Kidney glomerular epithelial cell (primary cell): Measurements from ENCODE around the gene DEXI.
"Not testable (repeated sequence)": the region's sequence is repeated elsewhere in the genome, so short reads cannot be mapped to it uniquely, and the experiment has no call there.

Experiments
- DNase-seq: peaks from one replicate; lab custom pipeline; 2025; lab: John Stamatoyannopoulos, UW

Gene DEXI

GRCh38 chr16:10926867-10927266 lies 15.4 kb downstream of the DEXI start:
- DNase-seq, result no peak

GRCh38 chr16:10926094-10926493 lies 16.2 kb downstream of the DEXI start:
- no peak for DNase-seq

- DNase-seq, result not testable (repeated sequence)
These were observed 17.0 kb downstream of the DEXI start for GRCh38 chr16:10925285-10925684.

- no peak for DNase-seq
These were observed 18.5 kb downstream of the DEXI start for GRCh38 chr16:10923650-10924214.

- DNase-seq, result no peak
These were observed 19.1 kb downstream of the DEXI start for GRCh38 chr16:10923146-10923649.

GRCh38 chr16:10922328-10923145 lies 19.7 kb downstream of the DEXI start:
- DNase-seq, result no peak

- no peak for DNase-seq
These were observed 20.5 kb downstream of the DEXI start for GRCh38 chr16:10921536-10922327.

GRCh38 chr16:10920726-10921427 lies 21.4 kb downstream of the DEXI start:
- DNase-seq, result no peak

GRCh38 chr16:10919003-10919351 lies 23.3 kb downstream of the DEXI start:
- DNase-seq, result no peak

GRCh38 chr16:10918294-10919002 lies 23.8 kb downstream of the DEXI start:
- DNase-seq, result peak; percentile 79

- no peak for DNase-seq
These were observed 25.7 kb downstream of the DEXI start for GRCh38 chr16:10916534-10916933.

- no peak for DNase-seq
These were observed 31.0 kb downstream of the DEXI start for GRCh38 chr16:10911267-10911666.

GRCh38 chr16:10907757-10908045 lies 34.6 kb downstream of the DEXI start:
- DNase-seq, result no peak

GRCh38 chr16:10906914-10907756 lies 35.1 kb downstream of the DEXI start:
- no peak for DNase-seq

- DNase-seq, result no peak
These were observed 35.8 kb downstream of the DEXI start for GRCh38 chr16:10906482-10906881.

GRCh38 chr16:10902999-10903398 lies 39.3 kb downstream of the DEXI start:
- DNase-seq, result no peak

GRCh38 chr16:10897134-10897533 lies 45.1 kb downstream of the DEXI start:
- no peak for DNase-seq

- no peak for DNase-seq
These were observed 45.5 kb downstream of the DEXI start for GRCh38 chr16:10896723-10897122.

GRCh38 chr16:10896165-10896564 lies 46.1 kb downstream of the DEXI start:
- no peak for DNase-seq

GRCh38 chr16:10895053-10895946 lies 47.0 kb downstream of the DEXI start:
- DNase-seq, result no peak
